ENCODE data around the gene HNRNPAB.

The HNRNPAB gene

GRCh38 chr5:178198706-178199105 lies 5.6 kb upstream of the HNRNPAB start:
- no peak for DNase-seq

GRCh38 chr5:178199581-178200434 lies 4.5 kb upstream of the HNRNPAB start:
- no peaks in the 10 kb centered on the region for H3K9me3 ChIP-seq
- H3K4me3 ChIP-seq (ENCODE audit: low read depth, low read length), result no peak overlapping the region
- H3K4me1 ChIP-seq, result no peaks in the 10 kb centered on the region
- no peak for DNase-seq
- peaks cover 4% of the 10 kb centered on the region for H3K36me3 ChIP-seq
- H3K27me3 ChIP-seq, result no peaks in the 10 kb centered on the region
- no peak for TF ChIP-seq CTCF (IDR thresholded peaks at IDR 0.05; ENCODE audit: low read depth, low read length)

More at GRCh38 chr5:178198706-178199105, 5.6 kb upstream of the HNRNPAB start:
- Histone ChIP-seq H3K4me1 (no peaks in the 10 kb centered on the region), H3K9me3 (no peaks in the 10 kb centered on the region), H3K36me3 (no peaks in the 10 kb centered on the region), H3K4me3 (ENCODE audit: low read depth, low read length) (no peak overlapping the region), H3K27me3 (no peaks in the 10 kb centered on the region; the same call in 1 of the 2 replicates)
- no peak for TF ChIP-seq CTCF (IDR thresholded peaks at IDR 0.05; ENCODE audit: low read depth, low read length)

DNA sequence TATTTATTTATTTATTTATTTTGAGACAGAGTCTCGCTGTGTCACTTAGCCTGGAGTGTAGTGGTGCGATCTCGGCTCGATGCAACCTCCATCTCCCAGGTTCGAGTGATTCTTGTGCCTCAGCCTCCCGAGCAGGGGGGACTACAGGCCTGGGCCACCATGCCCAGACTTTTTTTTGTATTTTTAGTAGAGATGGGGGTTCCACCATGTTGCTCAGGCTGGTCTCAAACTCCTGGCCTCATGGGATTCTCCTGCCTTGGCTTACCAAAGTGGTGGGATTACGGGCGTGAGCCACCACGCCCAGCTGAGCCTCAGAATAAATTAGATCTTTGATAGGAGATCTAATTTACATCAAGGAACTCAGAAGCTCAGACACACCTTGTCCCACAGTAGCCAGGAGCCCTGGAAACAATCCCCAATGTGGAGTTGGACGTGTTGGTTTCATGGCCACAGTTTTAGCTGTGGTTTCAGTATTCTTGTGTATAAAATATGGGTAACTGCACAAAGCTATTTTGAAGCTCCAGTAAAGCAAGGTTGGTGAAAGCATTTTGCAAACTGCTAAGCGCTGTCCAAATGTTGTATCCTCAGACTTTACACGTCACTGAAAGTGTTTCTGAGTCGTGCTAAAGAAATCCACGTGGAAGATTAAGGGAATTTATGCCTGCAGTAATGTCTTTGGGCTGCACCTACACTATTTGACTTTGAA lies 3.0 kb upstream of the HNRNPAB start:
- Histone ChIP-seq H3K36me3 (peaks cover 19% of the 10 kb centered on the region), H3K4me1 (no peaks in the 10 kb centered on the region), H3K27me3 (no peaks in the 10 kb centered on the region), H3K9me3 (no peaks in the 10 kb centered on the region), H3K4me3 (ENCODE audit: low read depth, low read length) (no peak overlapping the region)
- no peak for DNase-seq
- no peak for TF ChIP-seq CTCF (IDR thresholded peaks at IDR 0.05; ENCODE audit: low read depth, low read length)

GRCh38 chr5:178201927-178202235 lies 2.5 kb upstream of the HNRNPAB start:
- Histone ChIP-seq H3K36me3 (peaks cover 24% of the 10 kb centered on the region), H3K4me1 (peaks cover 1% of the 10 kb centered on the region; the same call in 1 of the 2 replicates), H3K27me3 (no peaks in the 10 kb centered on the region), H3K4me3 (ENCODE audit: low read depth, low read length) (no peak overlapping the region), H3K9me3 (no peaks in the 10 kb centered on the region)
- no peak for TF ChIP-seq CTCF (IDR thresholded peaks at IDR 0.05; ENCODE audit: low read depth, low read length)
- DNase-seq, result no peak

GRCh38 chr5:178202541-178202940 lies 1.8 kb upstream of the HNRNPAB start:
- H3K27me3 ChIP-seq, result no peaks in the 10 kb centered on the region
- H3K4me3 ChIP-seq (ENCODE audit: low read depth, low read length), result no peak overlapping the region
- no peak for DNase-seq
- TF ChIP-seq CTCF (IDR thresholded peaks at IDR 0.05; ENCODE audit: low read depth, low read length), result no peak
- no peaks in the 10 kb centered on the region for H3K9me3 ChIP-seq
- H3K36me3 ChIP-seq, result peaks cover 31% of the 10 kb centered on the region
- peaks cover 6% of the 10 kb centered on the region; the same call in 1 of the 2 replicates for H3K4me1 ChIP-seq

All from BE2C (cell line).